RWPE2 (cell line): ENCODE data around the gene P3H3.
"Not testable (repeated sequence)": the region's sequence is repeated elsewhere in the genome, so short reads cannot be mapped to it uniquely, and the experiment has no call there.

Experiments used
- ATAC-seq: fragments of 200-7000 bp; cut with Tn5 transposase; 3 replicates; pipeline ENCODE4 v1.9.1; 2021; ENCODE audit warnings: low read depth
- DNase-seq: peaks from one replicate; pipeline ENCODE4 v3.0.0-alpha.2; 2020; ENCODE audit warnings: low spot score
- H3K27ac ChIP-seq: fragments of 450-650 bp; 2 replicates; pipeline ENCODE4 v1.5.1; 2017; ENCODE audit warnings: mild to moderate bottlenecking; ENCODE audit not compliant: poor library complexity, severe bottlenecking
- H3K27me3 ChIP-seq: fragments of 250-450 bp; sonication (Bioruptor Pico); 2 replicates; pipeline ENCODE4 v1.5.1; 2021; ENCODE audit warnings: mild to moderate bottlenecking, moderate library complexity; ENCODE audit not compliant: insufficient read depth, poor library complexity, severe bottlenecking
- H3K36me3 ChIP-seq: fragments of 250-450 bp; sonication (Bioruptor Pico); 2 replicates; pipeline ENCODE4 v1.5.1; 2020; ENCODE audit warnings: low read depth, mild to moderate bottlenecking, moderate library complexity
- H3K4me1 ChIP-seq: fragments of 250-450 bp; sonication (Bioruptor Pico); 2 replicates; pipeline ENCODE4 v1.5.1; 2021; ENCODE audit warnings: mild to moderate bottlenecking, moderate library complexity; ENCODE audit not compliant: insufficient read depth, poor library complexity, severe bottlenecking
- H3K4me3 ChIP-seq: fragments of 250-450 bp; sonication (Bioruptor Pico); 2 replicates; pipeline ENCODE4 v1.5.1; 2021; ENCODE audit warnings: mild to moderate bottlenecking, moderate library complexity; ENCODE audit not compliant: severe bottlenecking
- H3K9me3 ChIP-seq: fragments of 250-450 bp; sonication (Bioruptor Pico); 2 replicates; pipeline ENCODE4 v1.5.1; 2021; ENCODE audit warnings: mild to moderate bottlenecking, moderate library complexity; ENCODE audit not compliant: severe bottlenecking
- TF ChIP-seq, protein P1 (sequence below): fragments of 450-650 bp; IDR thresholded peaks from one replicate; pipeline ENCODE4 v1.5.1; 2017; ENCODE audit warnings: mild to moderate bottlenecking, moderate library complexity; ENCODE audit not compliant: poor library complexity, severe bottlenecking

P3H3 gene

DNA sequence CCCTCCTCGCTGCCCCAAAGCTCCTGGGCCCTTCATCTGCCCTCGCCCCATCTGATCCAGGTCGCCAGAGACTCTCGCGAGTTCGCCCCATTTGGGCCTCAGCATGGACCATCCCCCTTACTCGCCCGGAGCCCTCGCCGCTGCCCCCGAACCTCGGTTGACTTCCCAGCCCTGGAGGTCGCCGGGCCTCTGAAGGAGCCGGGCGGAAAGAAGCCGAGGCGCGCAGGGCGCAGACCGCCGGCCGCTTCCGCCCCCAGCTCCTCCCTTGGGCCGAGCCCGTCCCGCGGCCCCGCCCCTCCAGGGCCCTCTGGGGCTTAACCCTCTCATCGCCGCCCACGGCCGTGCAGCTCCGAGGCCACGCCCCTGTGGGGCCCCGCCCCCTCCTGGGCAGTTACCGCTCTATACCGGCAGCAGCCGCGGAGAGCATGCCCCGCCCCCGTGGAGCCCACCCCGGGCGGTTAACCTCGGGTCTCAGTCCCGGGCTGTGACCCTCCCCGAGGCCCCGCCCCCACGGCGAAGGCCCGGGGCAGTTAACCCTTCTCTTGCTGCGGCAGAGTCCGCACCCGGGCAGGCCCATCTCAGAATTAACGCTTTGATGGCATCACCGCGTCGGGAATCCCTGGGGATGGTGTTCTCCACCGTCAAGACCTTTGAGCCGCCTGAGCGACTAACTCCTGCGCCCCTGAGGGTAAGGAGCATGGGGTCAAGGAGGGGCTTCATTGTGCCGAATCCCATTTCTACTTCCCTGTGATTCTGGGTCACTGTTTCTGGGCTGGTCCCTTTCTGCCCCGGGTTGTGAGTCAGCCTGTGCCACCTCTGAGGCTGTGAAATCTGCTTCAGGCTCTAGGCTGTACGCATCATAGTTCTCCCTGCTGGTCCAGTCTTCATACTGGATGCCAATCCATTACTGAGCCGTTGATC is 45.1 kb downstream of the P3H3 start, which contains the start of gene SPSB2:
TSS of gene SPSB2 (minus strand) at position 210 of the 921 bp plus-strand sequence. CDS start 402 bp downstream, outside the sequence.
- H3K4me3 ChIP-seq, result peak within 1 kb of the TSS; percentile 49
- DNase-seq (peak; percentile 95), ATAC-seq (peak; percentile 72)
- peak within 1 kb of the TSS; percentile 88 for H3K27ac ChIP-seq
- TF ChIP-seq, protein P1, sequence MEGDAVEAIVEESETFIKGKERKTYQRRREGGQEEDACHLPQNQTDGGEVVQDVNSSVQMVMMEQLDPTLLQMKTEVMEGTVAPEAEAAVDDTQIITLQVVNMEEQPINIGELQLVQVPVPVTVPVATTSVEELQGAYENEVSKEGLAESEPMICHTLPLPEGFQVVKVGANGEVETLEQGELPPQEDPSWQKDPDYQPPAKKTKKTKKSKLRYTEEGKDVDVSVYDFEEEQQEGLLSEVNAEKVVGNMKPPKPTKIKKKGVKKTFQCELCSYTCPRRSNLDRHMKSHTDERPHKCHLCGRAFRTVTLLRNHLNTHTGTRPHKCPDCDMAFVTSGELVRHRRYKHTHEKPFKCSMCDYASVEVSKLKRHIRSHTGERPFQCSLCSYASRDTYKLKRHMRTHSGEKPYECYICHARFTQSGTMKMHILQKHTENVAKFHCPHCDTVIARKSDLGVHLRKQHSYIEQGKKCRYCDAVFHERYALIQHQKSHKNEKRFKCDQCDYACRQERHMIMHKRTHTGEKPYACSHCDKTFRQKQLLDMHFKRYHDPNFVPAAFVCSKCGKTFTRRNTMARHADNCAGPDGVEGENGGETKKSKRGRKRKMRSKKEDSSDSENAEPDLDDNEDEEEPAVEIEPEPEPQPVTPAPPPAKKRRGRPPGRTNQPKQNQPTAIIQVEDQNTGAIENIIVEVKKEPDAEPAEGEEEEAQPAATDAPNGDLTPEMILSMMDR, result no peak
- H3K27me3 ChIP-seq, result no peaks in the 10 kb centered on the region
- peaks cover 28% of the 10 kb centered on the region for H3K36me3 ChIP-seq
- H3K9me3 ChIP-seq, result no peaks in the 10 kb centered on the region
- peaks cover 6% of the 10 kb centered on the region for H3K4me1 ChIP-seq

- ATAC-seq, H3K27me3 ChIP-seq, H3K9me3 ChIP-seq, DNase-seq, H3K4me1 ChIP-seq: not testable (repeated sequence)
- H3K36me3 ChIP-seq, result peaks cover 21% of the 10 kb centered on the region
- peak overlapping the region; percentile 88 for H3K27ac ChIP-seq
- peak overlapping the region; percentile 49 for H3K4me3 ChIP-seq
Observed at GRCh38 chr12:6874015-6874368, 45.8 kb downstream of the P3H3 start.

DNA sequence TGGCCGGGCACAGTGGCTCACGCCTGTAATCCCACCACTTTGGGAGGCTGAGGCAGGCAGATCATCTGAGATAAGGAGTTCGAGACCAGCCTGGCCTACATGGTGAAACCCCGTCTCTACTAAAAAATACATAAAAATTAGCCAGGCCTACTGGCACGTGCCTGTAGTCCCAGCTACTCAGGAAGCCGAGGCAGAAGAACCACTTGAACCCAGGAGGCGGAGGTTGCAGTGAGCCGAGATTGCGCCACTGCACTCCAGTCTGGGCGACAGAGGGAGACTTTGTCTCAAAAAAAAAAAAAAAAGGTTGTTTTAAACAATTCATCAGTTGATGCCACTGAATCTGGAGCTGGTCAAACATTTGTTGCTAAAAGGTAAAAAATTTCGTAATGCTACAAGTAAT is 51.6 kb downstream of the P3H3 start:
- H3K27me3 ChIP-seq, H3K4me3 ChIP-seq, DNase-seq, H3K4me1 ChIP-seq, H3K9me3 ChIP-seq, ATAC-seq, H3K36me3 ChIP-seq, H3K27ac ChIP-seq: not testable (repeated sequence)

- H3K27ac ChIP-seq, result no peak overlapping the region
- H3K4me3 ChIP-seq, result no peak overlapping the region
- ATAC-seq, result no peak
- DNase-seq, result no peak
- TF ChIP-seq, protein P1, result no peak
- no peaks in the 10 kb centered on the region for H3K36me3 ChIP-seq
- no peaks in the 10 kb centered on the region for H3K9me3 ChIP-seq
- H3K27me3 ChIP-seq, result no peaks in the 10 kb centered on the region
- H3K4me1 ChIP-seq, result no peaks in the 10 kb centered on the region
Observed at GRCh38 chr12:6883252-6883651, 55.0 kb downstream of the P3H3 start.

- DNase-seq (no peak), ATAC-seq (no peak)
- H3K4me3 ChIP-seq, result no peak overlapping the region
- no peaks in the 10 kb centered on the region for H3K36me3 ChIP-seq
- no peaks in the 10 kb centered on the region for H3K9me3 ChIP-seq
- TF ChIP-seq, protein P1, result no peak
- H3K4me1 ChIP-seq, result no peaks in the 10 kb centered on the region
- no peak overlapping the region for H3K27ac ChIP-seq
- H3K27me3 ChIP-seq, result no peaks in the 10 kb centered on the region
Observed at GRCh38 chr12:6883683-6884082, 55.5 kb downstream of the P3H3 start.

- H3K27ac ChIP-seq, result no peak overlapping the region
- H3K9me3 ChIP-seq, result no peaks in the 10 kb centered on the region
- H3K4me1 ChIP-seq, result no peaks in the 10 kb centered on the region
- DNase-seq, result no peak
- TF ChIP-seq, protein P1, result no peak
- no peaks in the 10 kb centered on the region for H3K27me3 ChIP-seq
- no peak for ATAC-seq
- H3K36me3 ChIP-seq, result no peaks in the 10 kb centered on the region
- no peak overlapping the region for H3K4me3 ChIP-seq
Observed at GRCh38 chr12:6884539-6884938, 56.3 kb downstream of the P3H3 start.

GRCh38 chr12:6886206-6886999 is 58.2 kb downstream of the P3H3 start:
- H3K36me3 ChIP-seq, H3K27ac ChIP-seq, H3K27me3 ChIP-seq, H3K4me1 ChIP-seq, DNase-seq, ATAC-seq, H3K4me3 ChIP-seq, H3K9me3 ChIP-seq: not testable (repeated sequence)
